MM.1S (cell line): ENCODE measurements around the gene TMEM150B.

Experiments used
- EZH2 ChIP-seq: fragments of 300-600 bp; sonication (generic); optimal IDR thresholded peaks from 2 replicates; pipeline ENCODE3; 2017; ENCODE audit warnings: low read depth, mild to moderate bottlenecking, antibody characterized with exemption, low read length, mixed read lengths
- TF ChIP-seq, protein P1 (sequence below): fragments of 300-600 bp; sonication (generic); IDR thresholded peaks from 2 replicates; pipeline ENCODE4 v1.5.1; 2016; ENCODE audit warnings: antibody characterized with exemption, low read length, mixed read lengths

DNA sequence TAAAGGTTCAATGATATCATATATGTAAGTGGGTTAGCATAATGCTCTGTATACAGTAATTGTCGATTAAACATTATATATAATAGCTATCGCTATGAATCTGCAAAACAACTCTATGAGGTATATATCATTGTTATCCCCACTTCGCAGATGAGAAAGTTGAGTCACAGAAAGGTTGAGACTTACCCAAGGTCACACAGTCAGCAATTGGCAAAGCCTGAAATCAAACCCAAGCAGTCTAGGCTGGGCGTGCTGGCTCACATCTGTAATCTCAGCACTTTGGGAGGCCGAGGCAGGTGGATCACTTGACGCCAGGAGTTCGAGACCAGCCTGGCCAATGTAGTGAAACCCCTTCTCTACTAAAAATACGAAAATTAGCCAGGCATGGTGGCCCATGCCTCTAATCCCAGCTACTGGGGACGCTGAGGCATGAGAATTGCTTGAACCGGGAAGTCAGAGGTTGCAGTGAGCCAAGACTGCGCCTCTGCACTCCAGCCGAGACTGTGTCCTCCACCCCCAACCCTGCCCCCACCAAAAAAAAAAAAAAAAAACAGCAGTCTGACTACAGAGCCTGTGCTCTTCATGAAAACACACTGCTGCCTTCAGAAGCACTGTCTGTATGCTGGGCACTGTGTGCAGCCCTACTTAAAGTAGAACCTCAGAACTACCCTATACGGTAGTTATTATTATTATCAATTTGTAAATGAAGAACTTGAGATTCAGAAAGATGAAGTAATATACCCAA is 46.6 kb downstream of the TMEM150B start:
- TF ChIP-seq, protein P1, sequence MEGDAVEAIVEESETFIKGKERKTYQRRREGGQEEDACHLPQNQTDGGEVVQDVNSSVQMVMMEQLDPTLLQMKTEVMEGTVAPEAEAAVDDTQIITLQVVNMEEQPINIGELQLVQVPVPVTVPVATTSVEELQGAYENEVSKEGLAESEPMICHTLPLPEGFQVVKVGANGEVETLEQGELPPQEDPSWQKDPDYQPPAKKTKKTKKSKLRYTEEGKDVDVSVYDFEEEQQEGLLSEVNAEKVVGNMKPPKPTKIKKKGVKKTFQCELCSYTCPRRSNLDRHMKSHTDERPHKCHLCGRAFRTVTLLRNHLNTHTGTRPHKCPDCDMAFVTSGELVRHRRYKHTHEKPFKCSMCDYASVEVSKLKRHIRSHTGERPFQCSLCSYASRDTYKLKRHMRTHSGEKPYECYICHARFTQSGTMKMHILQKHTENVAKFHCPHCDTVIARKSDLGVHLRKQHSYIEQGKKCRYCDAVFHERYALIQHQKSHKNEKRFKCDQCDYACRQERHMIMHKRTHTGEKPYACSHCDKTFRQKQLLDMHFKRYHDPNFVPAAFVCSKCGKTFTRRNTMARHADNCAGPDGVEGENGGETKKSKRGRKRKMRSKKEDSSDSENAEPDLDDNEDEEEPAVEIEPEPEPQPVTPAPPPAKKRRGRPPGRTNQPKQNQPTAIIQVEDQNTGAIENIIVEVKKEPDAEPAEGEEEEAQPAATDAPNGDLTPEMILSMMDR: no peak
- no peak for TF ChIP-seq EZH2
